ENCODE measurements around the gene USP31. TPM values are rescaled to one million over a fixed set of nuclear protein-coding genes. Genes with fewer than 3 reads are reported as not detected.
A peak's percentile ranks its signal among the peaks of the same experiment; 100 is the strongest.

Gene USP31
- total RNA-seq, 1 experiment from 2014 or later: 16.1 TPM

DNA sequence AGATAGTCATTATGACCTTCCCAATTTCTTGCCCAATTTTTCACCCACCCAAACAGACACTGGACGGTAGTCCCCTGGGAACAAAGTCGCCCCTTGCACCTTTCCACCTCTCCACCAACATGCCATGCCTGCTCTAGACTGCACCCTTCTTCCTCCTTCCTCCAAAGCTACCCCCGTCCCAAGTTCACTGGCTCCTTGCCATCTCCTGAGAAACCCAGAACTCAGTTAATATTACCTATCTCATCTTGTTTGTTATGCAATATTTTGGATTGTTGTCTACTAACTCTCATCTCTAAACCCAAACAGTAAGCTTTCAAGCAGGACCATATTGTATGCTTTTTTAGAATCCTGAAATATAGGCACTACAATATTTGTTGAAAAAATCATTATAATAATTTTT is 63.3 kb downstream of the USP31 start:
- H3K36me3 Mint-ChIP-seq (ENCODE audit: insufficient read depth in 1 of 3, low read depth in 3 of 3): peaks cover 20 to 39% (median 35%) of the 10 kb centered on the region in 3 experiments; a peak in 6 of 7 replicates
- H3K27me3 ChIP-seq (ENCODE audit: insufficient read depth, low read length): no peaks in the 10 kb centered on the region
- WGBS (ENCODE audit: extremely low coverage, insufficient read length, low lambda C conversion rate): no CpG with 5 or more reads among the region's 3 CpGs

More for the DNA sequence above, 63.3 kb downstream of the USP31 start:
- H3K18ac ChIP-seq (ENCODE audit: insufficient read length, low read depth, low read length): no peak overlapping the region
- H3K56ac ChIP-seq (ENCODE audit: insufficient read length, low read depth, low read length): no peak overlapping the region
- no peak overlapping the region for H2BK12ac ChIP-seq (ENCODE audit: insufficient read length, low read depth, low read length)
- H2BK120ac ChIP-seq (ENCODE audit: low read depth, low read length, poor library complexity, severe bottlenecking): no peak overlapping the region
- H3K9ac ChIP-seq (ENCODE audit: extremely low read depth, insufficient read length, low read length): no peak overlapping the region
- no peaks in the 10 kb centered on the region for H3K9me3 ChIP-seq (ENCODE audit: control insufficient read depth, low read depth, low read length)
- TF ChIP-seq, protein P1, sequence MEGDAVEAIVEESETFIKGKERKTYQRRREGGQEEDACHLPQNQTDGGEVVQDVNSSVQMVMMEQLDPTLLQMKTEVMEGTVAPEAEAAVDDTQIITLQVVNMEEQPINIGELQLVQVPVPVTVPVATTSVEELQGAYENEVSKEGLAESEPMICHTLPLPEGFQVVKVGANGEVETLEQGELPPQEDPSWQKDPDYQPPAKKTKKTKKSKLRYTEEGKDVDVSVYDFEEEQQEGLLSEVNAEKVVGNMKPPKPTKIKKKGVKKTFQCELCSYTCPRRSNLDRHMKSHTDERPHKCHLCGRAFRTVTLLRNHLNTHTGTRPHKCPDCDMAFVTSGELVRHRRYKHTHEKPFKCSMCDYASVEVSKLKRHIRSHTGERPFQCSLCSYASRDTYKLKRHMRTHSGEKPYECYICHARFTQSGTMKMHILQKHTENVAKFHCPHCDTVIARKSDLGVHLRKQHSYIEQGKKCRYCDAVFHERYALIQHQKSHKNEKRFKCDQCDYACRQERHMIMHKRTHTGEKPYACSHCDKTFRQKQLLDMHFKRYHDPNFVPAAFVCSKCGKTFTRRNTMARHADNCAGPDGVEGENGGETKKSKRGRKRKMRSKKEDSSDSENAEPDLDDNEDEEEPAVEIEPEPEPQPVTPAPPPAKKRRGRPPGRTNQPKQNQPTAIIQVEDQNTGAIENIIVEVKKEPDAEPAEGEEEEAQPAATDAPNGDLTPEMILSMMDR (conservative IDR thresholded peaks at IDR 0.05): no peak
- H3K4ac ChIP-seq (ENCODE audit: low read depth, low read length): no peak overlapping the region
- no peak overlapping the region for H4K5ac ChIP-seq (ENCODE audit: insufficient read length, low read depth, low read length)
- Mint-ChIP-seq H3K4me3 (no peak overlapping the region), H3K27ac (peak overlapping the region; percentile 8 to 76 (median 16); a peak in 3 of 7 replicates), H3K9me3 (no peaks in the 10 kb centered on the region), H3K4me1 (peaks cover 32 to 39% of the 10 kb centered on the region in 2 experiments), H3K27me3 (ENCODE audit: low read depth) (no peaks in the 10 kb centered on the region)
- H2BK5ac ChIP-seq (ENCODE audit: insufficient read length, low read length): no peak overlapping the region
- no peak overlapping the region for H3K4me2 ChIP-seq (ENCODE audit: insufficient read depth, insufficient read length, low read length)
- H2AFZ ChIP-seq (ENCODE audit: low read length): no peak overlapping the region
- no peak overlapping the region for H3K23ac ChIP-seq (ENCODE audit: insufficient read length, low read depth, low read length)
- no peak overlapping the region for H4K8ac ChIP-seq (replicated peaks; ENCODE audit: insufficient read length, low read depth, low read length)
- no peak overlapping the region for H3K14ac ChIP-seq (ENCODE audit: insufficient read depth, low read length)
- H2BK20ac ChIP-seq (ENCODE audit: low read depth, low read length, poor library complexity, severe bottlenecking): no peak overlapping the region
- H2AK5ac ChIP-seq (ENCODE audit: insufficient read length, low read length): no peak overlapping the region
- H3K23me2 ChIP-seq (ENCODE audit: insufficient read length, low read depth, low read length, poor library complexity, severe bottlenecking): no peaks in the 10 kb centered on the region
- 0 out of 2 replicates have a peak, but pooled peaks cover 3% of the 10 kb centered on the region for H3K4me1 ChIP-seq (ENCODE audit: insufficient read depth, low read length)
- H4K20me1 ChIP-seq (ENCODE audit: control insufficient read depth, insufficient read depth, insufficient read length): no peaks in the 10 kb centered on the region
- no peaks in the 10 kb centered on the region for H3K79me1 ChIP-seq (ENCODE audit: insufficient read depth, low read depth, low read length, poor library complexity, severe bottlenecking)
- H4K91ac ChIP-seq (ENCODE audit: insufficient read length, low read depth, low read length): no peak overlapping the region
- no peaks in the 10 kb centered on the region for H3K79me2 ChIP-seq (ENCODE audit: insufficient read depth, low read length)
- H3T11ph ChIP-seq (ENCODE audit: low read length): no peak overlapping the region
- DNase-seq: no peak
- no peak overlapping the region for H2BK15ac ChIP-seq (ENCODE audit: low read depth, low read length)
- no peak overlapping the region for H3K27ac ChIP-seq (ENCODE audit: insufficient read length, low read depth, low read length)

Measured in H9 (cell line).